Epithelial cell of proximal tubule (primary cell): ENCODE measurements around the gene ASTL. TPM values are rescaled to one million over a fixed set of nuclear protein-coding genes. Genes with fewer than 3 reads are reported as not detected.

ENCODE experiments used
- DNase-seq: peaks from one replicate; pipeline ENCODE4 v3.0.0-alpha.2; 2011; ENCODE audit warnings: low read depth
- H3K4me3 ChIP-seq: 2 replicates; pipeline ENCODE4 v1.5.1; 2011; ENCODE audit warnings: low read depth, mild to moderate bottlenecking, low read length
- CTCF ChIP-seq: conservative IDR thresholded peaks from 2 replicates; pipeline ENCODE4 v1.5.1; 2012; ENCODE audit warnings: low read depth, mild to moderate bottlenecking, low read length
- total RNA-seq: library from RNA; depleted of rRNA; stranded (reverse); fragments of >200 nt; gene quantifications from 2 replicates; pipeline ENCODE4 v1.2.3, GENCODE V29; 2015

Gene ASTL
- total RNA-seq, 1 donor from 2014 or later: not detected

GRCh38 chr2:96154506-96155380 is 16.4 kb upstream of the ASTL start:
- TF ChIP-seq CTCF: no peak
- DNase-seq: no peak
- H3K4me3 ChIP-seq: no peak overlapping the region

GRCh38 chr2:96153991-96154431 is 15.7 kb upstream of the ASTL start:
- TF ChIP-seq CTCF: no peak
- no peak overlapping the region for H3K4me3 ChIP-seq
- no peak for DNase-seq

- H3K4me3 ChIP-seq: no peak overlapping the region
- DNase-seq: no peak
- no peak for TF ChIP-seq CTCF
These were observed 15.0 kb upstream of the ASTL start for GRCh38 chr2:96153291-96153713.

GRCh38 chr2:96152304-96153161 is 14.2 kb upstream of the ASTL start:
- no peak overlapping the region for H3K4me3 ChIP-seq
- TF ChIP-seq CTCF: no peak
- DNase-seq: no peak

GRCh38 chr2:96151595-96152303 is 13.4 kb upstream of the ASTL start:
- no peak for TF ChIP-seq CTCF

GRCh38 chr2:96150791-96151594 is 12.7 kb upstream of the ASTL start:
- TF ChIP-seq CTCF: no peak
- no peak for DNase-seq
- no peak overlapping the region for H3K4me3 ChIP-seq

More at GRCh38 chr2:96151595-96152303, 13.4 kb upstream of the ASTL start:
- no peak for DNase-seq
- no peak overlapping the region for H3K4me3 ChIP-seq
